ENCODE measurements around the gene STEAP3. TPM values are rescaled to one million over a fixed set of nuclear protein-coding genes. Genes with fewer than 3 reads are reported as not detected.
A peak's percentile ranks its signal among the peaks of the same experiment; 100 is the strongest.

Gene STEAP3
- total RNA-seq, 3 donors from 2014 or later (not counting 1 experiment from before 2014, with no cell fraction given) = 1.7 to 2.5 (median 2.0) TPM

GRCh38 chr2:119232666-119232993, 9.0 kb downstream of the STEAP3 start:
- H3K4me1 Mint-ChIP-seq = peaks cover 10% of the 10 kb centered on the region in 2 donors

GRCh38 chr2:119233326-119234020, 9.8 kb downstream of the STEAP3 start:
- no peaks in the 10 kb centered on the region for H3K9me3 ChIP-seq (ENCODE audit: control insufficient read depth, insufficient read depth, low read length)
- H3K4me1 Mint-ChIP-seq = peaks cover 19% of the 10 kb centered on the region in 2 donors
- H3K36me3 ChIP-seq (ENCODE audit: control insufficient read depth, insufficient read depth, low read length) = no peaks in the 10 kb centered on the region
- H3K4me1 ChIP-seq (ENCODE audit: control insufficient read depth, insufficient read depth, low read length) = peaks cover 4% of the 10 kb centered on the region
- H3K27ac ChIP-seq (ENCODE audit: low read length) = no peak overlapping the region
- peaks cover 0 to 4% of the 10 kb centered on the region in 2 donors for H3K27me3 Mint-ChIP-seq (ENCODE audit: low read depth in 2 of 2)
- WGBS (ENCODE audit: insufficient coverage) = 91% methylated on average over 7 of the region's 7 CpGs
- TF ChIP-seq, protein P1, sequence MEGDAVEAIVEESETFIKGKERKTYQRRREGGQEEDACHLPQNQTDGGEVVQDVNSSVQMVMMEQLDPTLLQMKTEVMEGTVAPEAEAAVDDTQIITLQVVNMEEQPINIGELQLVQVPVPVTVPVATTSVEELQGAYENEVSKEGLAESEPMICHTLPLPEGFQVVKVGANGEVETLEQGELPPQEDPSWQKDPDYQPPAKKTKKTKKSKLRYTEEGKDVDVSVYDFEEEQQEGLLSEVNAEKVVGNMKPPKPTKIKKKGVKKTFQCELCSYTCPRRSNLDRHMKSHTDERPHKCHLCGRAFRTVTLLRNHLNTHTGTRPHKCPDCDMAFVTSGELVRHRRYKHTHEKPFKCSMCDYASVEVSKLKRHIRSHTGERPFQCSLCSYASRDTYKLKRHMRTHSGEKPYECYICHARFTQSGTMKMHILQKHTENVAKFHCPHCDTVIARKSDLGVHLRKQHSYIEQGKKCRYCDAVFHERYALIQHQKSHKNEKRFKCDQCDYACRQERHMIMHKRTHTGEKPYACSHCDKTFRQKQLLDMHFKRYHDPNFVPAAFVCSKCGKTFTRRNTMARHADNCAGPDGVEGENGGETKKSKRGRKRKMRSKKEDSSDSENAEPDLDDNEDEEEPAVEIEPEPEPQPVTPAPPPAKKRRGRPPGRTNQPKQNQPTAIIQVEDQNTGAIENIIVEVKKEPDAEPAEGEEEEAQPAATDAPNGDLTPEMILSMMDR (IDR thresholded peaks at IDR 0.05) = no peak
- intact Hi-C loops (cut with micrococcal nuclease) = no loop called here
- H3K9me3 Mint-ChIP-seq = no peaks in the 10 kb centered on the region
- H3K4me3 Mint-ChIP-seq = no peak overlapping the region
- no peaks in the 10 kb centered on the region for H3K36me3 Mint-ChIP-seq
- H3K27me3 ChIP-seq (ENCODE audit: control insufficient read depth, insufficient read depth, low read length) = no peaks in the 10 kb centered on the region
- no peak overlapping the region for H3K4me3 ChIP-seq (ENCODE audit: low read length)
- ATAC-seq (no peak), DNase-seq (no peak)
- H3K27ac Mint-ChIP-seq = no peak overlapping the region

More at GRCh38 chr2:119232666-119232993, 9.0 kb downstream of the STEAP3 start:
- Histone ChIP-seq H3K9me3 (ENCODE audit: control insufficient read depth, insufficient read depth, low read length) (no peaks in the 10 kb centered on the region), H3K27ac (ENCODE audit: low read length) (no peak overlapping the region), H3K4me3 (ENCODE audit: low read length) (no peak overlapping the region), H3K36me3 (ENCODE audit: control insufficient read depth, insufficient read depth, low read length) (no peaks in the 10 kb centered on the region), H3K4me1 (ENCODE audit: control insufficient read depth, insufficient read depth, low read length) (peaks cover 4% of the 10 kb centered on the region), H3K27me3 (ENCODE audit: control insufficient read depth, insufficient read depth, low read length) (no peaks in the 10 kb centered on the region)
- Mint-ChIP-seq H3K9me3 (no peaks in the 10 kb centered on the region), H3K27ac (no peak overlapping the region), H3K27me3 (ENCODE audit: low read depth in 2 of 2) (no peaks in the 10 kb centered on the region), H3K4me3 (no peak overlapping the region), H3K36me3 (no peaks in the 10 kb centered on the region)
- TF ChIP-seq, protein P1 (IDR thresholded peaks at IDR 0.05) = no peak
- ATAC-seq = no peak
- no peak for DNase-seq
- intact Hi-C loops (cut with micrococcal nuclease) = no loop called here
- WGBS (ENCODE audit: insufficient coverage) = 80% methylated on average over 2 of the region's 3 CpGs

DNA sequence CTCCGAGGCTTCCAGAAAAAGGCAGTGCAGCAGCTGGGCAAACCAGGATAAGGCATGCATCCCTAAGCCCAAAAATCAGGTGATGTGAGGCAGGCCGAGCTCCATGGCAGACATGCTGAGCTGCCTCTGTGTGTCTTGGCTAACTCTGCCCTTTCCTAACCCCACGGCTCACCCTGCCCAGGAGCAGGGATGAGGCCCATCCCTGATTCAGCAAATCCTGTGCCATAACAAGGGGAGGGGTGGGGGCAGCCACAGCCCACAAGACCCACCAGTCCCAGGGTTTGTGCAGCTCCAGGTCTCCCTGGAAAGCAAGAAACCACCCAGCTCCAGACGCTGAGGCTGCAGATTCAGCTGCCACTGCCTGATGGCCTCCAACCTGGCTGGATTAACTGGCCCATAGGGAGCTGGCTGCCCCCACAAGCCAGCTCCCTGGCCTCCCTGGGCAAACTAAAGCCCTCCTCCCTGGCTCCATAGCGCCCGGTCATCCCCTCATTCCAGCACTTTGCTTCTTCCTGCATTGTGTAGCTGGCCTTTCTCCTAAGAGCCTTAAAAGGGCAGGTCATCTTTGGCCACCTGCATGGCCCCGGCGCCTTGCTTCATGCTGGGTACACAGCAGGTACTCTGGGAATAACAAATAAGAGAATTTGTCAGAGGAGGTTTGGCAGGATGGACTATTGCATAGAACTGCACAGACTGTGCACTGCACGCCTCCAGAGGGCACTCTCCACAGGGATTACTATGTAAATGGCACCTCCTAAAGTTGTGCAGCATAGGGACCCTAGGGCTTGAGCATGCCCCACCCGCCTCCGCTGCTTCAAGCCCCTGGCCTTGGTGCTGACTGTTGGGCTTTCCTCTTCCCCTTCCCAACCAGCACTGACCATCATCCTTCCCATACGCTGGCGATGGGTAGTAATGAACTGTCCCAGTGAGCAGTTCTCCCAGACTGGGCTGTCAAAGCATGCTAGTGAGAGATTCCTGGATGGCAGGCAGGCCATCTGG, 10.7 kb downstream of the STEAP3 start:
- DNase-seq (peak in 1 of 2 donors; percentile 15), ATAC-seq (no peak)
- Mint-ChIP-seq H3K4me1 (peaks cover 21 to 22% of the 10 kb centered on the region in 2 donors), H3K27ac (no peak overlapping the region), H3K36me3 (no peaks in the 10 kb centered on the region), H3K9me3 (no peaks in the 10 kb centered on the region), H3K27me3 (ENCODE audit: low read depth in 2 of 2) (peaks cover 0 to 6% of the 10 kb centered on the region in 2 donors), H3K4me3 (no peak overlapping the region)
- WGBS (ENCODE audit: insufficient coverage) = 89% methylated on average over 12 of the region's 13 CpGs
- Histone ChIP-seq H3K4me1 (ENCODE audit: control insufficient read depth, insufficient read depth, low read length) (peaks cover 4% of the 10 kb centered on the region), H3K9me3 (ENCODE audit: control insufficient read depth, insufficient read depth, low read length) (no peaks in the 10 kb centered on the region), H3K4me3 (ENCODE audit: low read length) (no peak overlapping the region), H3K27me3 (ENCODE audit: control insufficient read depth, insufficient read depth, low read length) (no peaks in the 10 kb centered on the region), H3K27ac (ENCODE audit: low read length) (no peak overlapping the region), H3K36me3 (ENCODE audit: control insufficient read depth, insufficient read depth, low read length) (no peaks in the 10 kb centered on the region)
- TF ChIP-seq, protein P1 (IDR thresholded peaks at IDR 0.05) = no peak
- intact Hi-C loops (cut with micrococcal nuclease) = no loop called here
